GM21529 (cell line): ENCODE measurements around the gene JAG2.

Source experiments
- ATAC-seq: cut with Tn5 transposase; IDR thresholded peaks from one replicate; pipeline ENCODE4 v1.9.1; 2021; ENCODE audit not compliant: unreplicated experiment

JAG2 gene

GRCh38 chr14:105185001-105185400, 16.4 kb upstream of the JAG2 start:
- no peak for ATAC-seq

- ATAC-seq, result no peak
These were observed 15.9 kb upstream of the JAG2 start for GRCh38 chr14:105184461-105184860.

- ATAC-seq, result no peak
These were observed 13.9 kb upstream of the JAG2 start for GRCh38 chr14:105182296-105183020.

DNA sequence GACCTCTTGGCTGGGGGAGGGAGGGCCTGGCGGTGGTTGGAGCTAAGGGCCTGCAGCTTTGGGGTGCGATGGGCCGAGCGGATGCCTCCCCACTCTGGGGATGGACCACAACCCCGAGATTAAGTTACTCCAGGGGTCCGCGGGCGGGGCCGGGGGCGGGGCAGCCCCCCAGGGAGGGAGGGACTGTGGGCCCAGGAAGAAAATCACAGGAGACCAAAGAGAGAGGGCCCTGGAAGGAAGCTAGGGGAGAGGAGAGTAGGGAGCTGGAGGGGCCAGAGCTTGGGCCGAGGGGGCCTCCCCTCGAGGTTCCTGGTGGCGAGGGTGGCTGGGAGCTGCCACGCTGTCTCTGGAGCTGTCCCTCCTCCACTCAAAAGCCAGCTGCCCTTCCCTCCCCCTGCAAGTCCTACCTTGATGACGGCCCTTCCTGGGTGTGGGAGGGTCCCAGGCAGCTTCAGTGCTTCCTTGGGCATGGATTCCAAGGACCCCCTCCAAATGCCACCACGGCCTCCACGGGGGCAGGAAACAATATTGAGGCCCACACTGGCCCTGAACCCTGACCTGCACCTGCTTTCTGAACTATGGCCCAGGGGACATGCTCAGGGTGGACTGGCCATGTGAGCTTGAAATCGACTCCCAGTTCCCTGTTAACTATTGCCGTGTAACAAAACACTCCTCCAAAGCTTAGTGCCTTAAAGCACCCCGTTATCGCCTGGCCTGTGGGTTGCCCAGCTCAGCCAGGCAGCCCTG, 13.1 kb upstream of the JAG2 start:
- ATAC-seq, result no peak

- peak; percentile 54 for ATAC-seq
These were observed 12.3 kb upstream of the JAG2 start, which contains the start of gene NUDT14 for GRCh38 chr14:105180592-105181548. Gene NUDT14, minus strand, starts transcription at chr14:105181312. Its CDS starts 103 bp downstream, at chr14:105181209.

GRCh38 chr14:105179191-105179590, 10.6 kb upstream of the JAG2 start:
- ATAC-seq, result no peak

GRCh38 chr14:105178868-105179140, 10.2 kb upstream of the JAG2 start:
- ATAC-seq, result no peak

DNA sequence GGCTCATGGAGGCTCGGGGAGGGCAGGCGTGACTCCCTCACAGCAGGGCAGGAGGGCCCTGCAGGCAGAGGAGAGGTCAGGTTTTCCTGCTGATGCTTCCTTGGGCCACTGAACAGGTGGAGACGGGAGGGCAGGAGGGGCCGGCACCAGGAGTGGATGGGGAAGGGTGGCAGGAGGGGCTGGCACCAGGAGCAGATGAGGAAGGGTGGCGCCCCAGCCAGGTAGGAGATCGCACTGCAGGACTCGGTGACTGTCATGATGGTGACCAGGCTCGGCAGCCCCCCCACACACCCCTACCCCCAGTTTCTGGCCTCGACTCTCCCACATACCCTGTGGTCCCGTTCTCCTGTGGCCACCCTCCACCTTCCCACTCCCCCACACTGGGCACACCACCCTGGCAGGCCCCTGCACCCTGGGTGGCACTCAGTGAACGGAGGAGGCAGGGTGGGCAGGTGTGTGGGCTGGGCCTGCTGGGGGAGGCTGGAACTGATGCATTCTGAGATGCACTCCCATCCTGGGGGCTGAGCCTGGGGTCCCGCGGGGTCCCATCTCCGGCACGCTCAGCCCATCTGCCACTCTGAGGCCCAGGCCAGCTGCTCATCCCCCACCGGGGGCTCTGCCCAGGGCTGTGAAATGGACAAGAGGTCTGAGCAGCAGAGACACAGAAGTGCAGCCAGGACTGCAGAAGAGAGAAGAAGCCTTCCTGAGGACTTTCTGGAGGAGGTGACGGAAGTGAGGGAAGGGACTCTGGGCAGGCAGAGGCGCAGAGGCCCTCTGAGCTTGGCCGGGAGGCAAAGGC, 9.7 kb upstream of the JAG2 start:
- ATAC-seq, result no peak

GRCh38 chr14:105177082-105177481, 8.5 kb upstream of the JAG2 start:
- no peak for ATAC-seq

GRCh38 chr14:105176513-105176912, 7.9 kb upstream of the JAG2 start:
- ATAC-seq, result no peak

DNA sequence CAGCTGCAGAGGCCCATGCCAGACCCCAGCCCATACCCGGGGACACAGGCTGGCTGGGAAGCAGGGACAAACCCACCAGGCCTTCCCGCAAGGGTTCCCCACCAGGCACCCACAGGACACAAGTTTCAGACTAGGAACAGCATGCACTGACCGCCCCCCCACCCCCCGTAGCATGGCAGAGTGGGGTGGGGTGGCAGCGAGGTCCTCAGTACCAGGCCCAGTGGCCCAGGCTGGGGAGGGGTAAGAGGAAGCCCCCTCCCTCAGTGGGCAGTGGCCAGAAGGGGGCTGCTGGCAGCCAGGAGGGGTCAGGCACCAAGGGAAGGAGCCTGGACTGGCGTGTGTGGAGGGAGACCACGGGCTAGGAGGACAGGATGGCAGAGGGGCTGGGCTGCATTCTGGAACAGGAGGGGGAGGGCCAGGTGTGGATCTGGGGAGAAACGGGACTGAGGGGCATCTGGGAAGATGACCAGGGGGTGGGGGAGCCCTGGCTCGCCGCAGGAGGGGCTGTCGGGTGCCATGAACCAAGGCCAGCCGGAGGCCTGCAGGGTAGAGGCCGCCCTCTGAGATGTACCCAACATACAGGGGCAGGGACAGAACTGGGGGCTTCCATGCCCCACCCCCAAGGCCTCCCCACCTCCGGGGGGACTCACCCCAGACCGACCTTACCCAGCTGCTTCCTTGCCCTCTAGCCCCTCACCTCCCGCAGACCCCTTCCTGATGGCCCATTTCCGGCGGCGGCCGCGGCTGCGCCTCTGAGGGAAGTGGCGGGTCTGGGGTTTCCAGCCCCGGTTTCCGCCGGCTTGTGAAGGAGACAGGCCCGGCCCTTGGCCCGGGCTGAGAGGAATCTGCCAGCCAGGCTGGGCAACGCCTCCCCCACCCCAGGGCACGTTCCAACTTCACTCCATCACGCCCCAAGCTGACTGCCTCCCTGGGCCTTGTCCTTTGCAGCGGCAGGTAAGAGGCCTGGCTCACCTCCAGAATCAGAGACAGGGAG, 5.6 kb upstream of the JAG2 start:
- ATAC-seq, result no peak

DNA sequence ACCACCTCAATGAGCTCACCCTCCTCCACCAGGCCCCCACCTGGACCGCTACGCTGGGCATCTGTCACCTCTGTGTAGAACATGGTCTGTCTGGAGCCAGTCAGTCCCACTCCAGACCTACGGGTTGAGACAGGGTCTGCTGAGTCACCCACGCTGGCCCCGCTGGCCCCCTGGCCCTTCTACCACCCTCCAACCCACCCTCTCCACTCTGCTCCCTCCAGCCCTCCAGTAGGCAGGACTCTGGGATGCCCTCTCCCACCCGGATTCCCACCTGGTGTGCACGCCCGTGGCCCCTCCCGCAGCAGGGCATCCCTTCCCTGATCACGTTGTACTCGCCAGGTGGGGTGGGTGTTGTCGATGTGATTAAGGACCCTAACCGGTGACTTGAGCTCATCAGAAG, 4.6 kb upstream of the JAG2 start:
- ATAC-seq, result no peak

DNA sequence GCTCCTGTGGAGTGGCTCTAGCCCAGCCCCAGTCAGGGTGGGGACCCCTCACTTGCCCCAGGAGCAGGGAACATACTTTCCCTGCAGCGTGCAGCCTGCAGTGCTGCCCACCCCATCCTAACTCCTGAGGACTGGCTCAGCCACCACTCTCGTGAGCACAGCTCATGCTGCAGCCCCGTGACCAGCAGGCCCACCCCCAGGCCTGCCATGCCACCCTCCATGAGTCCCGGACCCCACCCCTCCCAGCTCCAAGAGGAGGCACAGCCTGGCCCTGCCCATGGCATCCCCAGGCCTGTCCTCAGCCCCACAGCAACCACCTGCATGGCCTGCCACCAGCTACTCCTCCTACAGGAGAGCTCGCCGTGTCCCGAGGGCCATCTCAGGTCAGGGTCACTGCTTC, 3.9 kb upstream of the JAG2 start:
- no peak for ATAC-seq

GRCh38 chr14:105171004-105171673, 2.6 kb upstream of the JAG2 start:
- ATAC-seq, result no peak

DNA sequence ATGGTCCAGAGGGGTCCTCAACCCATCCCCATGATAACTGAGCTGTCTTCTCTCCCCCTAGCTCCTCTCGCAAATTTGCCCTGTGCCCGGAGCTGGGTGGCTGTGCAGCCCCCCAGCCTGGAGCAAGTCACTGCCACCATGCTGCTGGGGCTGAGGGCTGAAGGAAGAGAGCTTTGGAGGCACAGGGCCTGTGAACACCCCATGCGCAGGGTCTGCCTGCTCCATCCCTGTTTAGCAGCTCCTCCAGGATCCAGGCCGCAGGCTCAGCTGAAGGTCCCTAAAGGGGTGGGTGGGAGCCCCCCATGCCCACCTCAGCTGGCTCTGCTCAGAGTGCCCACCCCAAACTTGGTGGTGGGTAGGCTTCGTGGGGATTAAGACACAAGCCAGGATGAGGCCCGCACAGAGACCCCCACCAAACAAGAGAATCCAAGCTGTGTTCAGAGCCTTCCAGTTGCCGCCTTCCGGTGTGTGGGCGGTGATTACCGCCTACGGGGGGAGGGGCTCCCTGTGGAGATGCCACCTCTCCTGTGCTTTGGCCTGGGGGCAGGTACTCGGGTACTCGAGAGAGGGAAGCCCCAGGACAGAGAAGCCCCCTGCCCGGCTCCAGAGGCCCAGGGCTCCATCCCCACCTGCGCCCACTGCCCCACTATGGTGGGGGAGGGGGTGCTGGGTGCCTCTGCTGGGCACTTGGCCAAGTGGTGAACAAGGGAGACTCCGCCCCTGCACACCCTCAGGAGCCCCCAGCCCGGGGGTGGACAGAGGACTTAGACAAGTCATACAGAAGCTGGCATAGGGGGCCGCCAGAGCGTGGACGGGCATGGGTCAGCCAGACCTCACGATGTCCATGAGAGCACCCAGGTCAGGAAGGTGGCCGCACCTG, 1.4 kb upstream of the JAG2 start:
- ATAC-seq, result no peak

GRCh38 chr14:105168979-105169507, 467 bp upstream of the JAG2 start:
- ATAC-seq, result no peak

DNA sequence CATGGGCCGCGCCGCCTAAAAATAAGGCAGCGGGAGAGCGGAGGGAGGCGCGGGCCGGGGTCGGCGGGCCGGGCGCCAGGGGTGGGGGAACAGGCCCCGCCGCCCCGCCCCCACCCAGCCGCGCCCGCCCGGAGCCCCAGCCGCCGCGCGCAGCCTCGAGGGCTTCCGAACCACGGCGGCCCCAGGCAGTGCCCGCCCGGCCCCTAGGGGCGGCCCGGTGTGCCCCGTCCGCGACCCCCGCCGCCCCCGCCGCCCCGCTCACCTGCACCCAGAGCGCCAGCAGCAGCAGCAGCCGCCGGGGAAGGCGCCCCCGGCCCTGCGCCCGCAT, 519 bp downstream of the JAG2 start:
- no peak for ATAC-seq
